Smooth muscle cell (in vitro differentiated cells): ENCODE measurements around the gene ENTPD1. TPM values are rescaled to one million over a fixed set of nuclear protein-coding genes. Genes with fewer than 3 reads are reported as not detected.
A peak's percentile ranks its signal among the peaks of the same experiment; 100 is the strongest.

Source experiments
- DNase-seq: peaks from one replicate; lab custom pipeline; 2025; ENCODE audit not compliant: unreplicated experiment; lab: John Stamatoyannopoulos, UW
- H2AFZ ChIP-seq: fragments of 200-600 bp; sonication (generic); 2 replicates; pipeline ENCODE4 v1.6.0; 2016; ENCODE audit warnings: antibody characterized with exemption, low read depth, mild to moderate bottlenecking
- H3F3A ChIP-seq: fragments of 200-600 bp; sonication (generic); 2 replicates; pipeline ENCODE4 v1.6.0; 2017; ENCODE audit warnings: antibody characterized with exemption, low read depth
- H3K27ac ChIP-seq: fragments of 200-600 bp; sonication (generic); 2 replicates; pipeline ENCODE4 v1.5.1; 2016; ENCODE audit warnings: low read depth, mild to moderate bottlenecking
- H3K27me3 ChIP-seq: fragments of 200-600 bp; sonication (generic); 2 replicates; pipeline ENCODE4 v1.6.1; 2016; ENCODE audit warnings: low read depth, mild to moderate bottlenecking
- H3K36me3 ChIP-seq: fragments of 200-600 bp; sonication (generic); 2 replicates; pipeline ENCODE4 v1.5.1; 2016; ENCODE audit warnings: low read depth
- H3K4me1 ChIP-seq: fragments of 200-600 bp; sonication (generic); 2 replicates; pipeline ENCODE4 v1.5.1; 2016; ENCODE audit warnings: low read depth
- H3K4me2 ChIP-seq: fragments of 200-600 bp; sonication (generic); 2 replicates; pipeline ENCODE4 v1.6.0; 2016; ENCODE audit warnings: mild to moderate bottlenecking
- H3K4me3 ChIP-seq: fragments of 200-600 bp; sonication (generic); 2 replicates; pipeline ENCODE4 v1.5.1; 2016; ENCODE audit warnings: mild to moderate bottlenecking
- H3K79me2 ChIP-seq: fragments of 200-600 bp; sonication (generic); 2 replicates; pipeline ENCODE4 v1.6.0; 2016; ENCODE audit warnings: low read depth, mild to moderate bottlenecking
- H3K9ac ChIP-seq: fragments of 200-600 bp; sonication (generic); 2 replicates; pipeline ENCODE4 v1.6.0; 2016; ENCODE audit warnings: low read depth
- H3K9me3 ChIP-seq: fragments of 200-600 bp; sonication (generic); replicated peaks from 2 replicates; pipeline ENCODE4 v1.5.1; 2016; ENCODE audit warnings: low read depth
- H4K20me1 ChIP-seq: fragments of 200-600 bp; sonication (generic); 2 replicates; pipeline ENCODE4 v1.6.0; 2016; ENCODE audit warnings: low read depth
- WGBS: methylation state at CpG from one replicate; pipeline ENCODE4 v1.1.7; 2016; ENCODE audit warnings: low lambda C conversion rate; 5-methylcytosine and 5-hydroxymethylcytosine counted together
- polyA plus RNA-seq: library from polyadenylated mRNA; unstranded; fragments of >200 nt; fragmentation: Nextera tagmentation; extraction: Ambion mirVana; gene quantifications from 2 replicates; pipeline ENCODE4 v1.2.1, GENCODE V29; 2016
- total RNA-seq: library from RNA; depleted of rRNA; stranded (reverse); fragments of >200 nt; gene quantifications from 2 replicates; pipeline ENCODE4 v1.2.3, GENCODE V29; 2014
- TF ChIP-seq, protein P1 (sequence below): fragments of 200-600 bp; sonication (generic); IDR thresholded peaks from 2 replicates; pipeline ENCODE4 v1.5.1; 2017; ENCODE audit warnings: borderline replicate concordance, mild to moderate bottlenecking, antibody characterized with exemption; ENCODE audit not compliant: insufficient read depth, poor library complexity, severe bottlenecking

ENTPD1 gene
- total and polyA plus RNA-seq, 2 experiments from 2014 or later = 2.7 to 5.0 TPM

GRCh38 chr10:95745501-95745900 lies 10.5 kb upstream of the ENTPD1 start:
- TF ChIP-seq, protein P1, sequence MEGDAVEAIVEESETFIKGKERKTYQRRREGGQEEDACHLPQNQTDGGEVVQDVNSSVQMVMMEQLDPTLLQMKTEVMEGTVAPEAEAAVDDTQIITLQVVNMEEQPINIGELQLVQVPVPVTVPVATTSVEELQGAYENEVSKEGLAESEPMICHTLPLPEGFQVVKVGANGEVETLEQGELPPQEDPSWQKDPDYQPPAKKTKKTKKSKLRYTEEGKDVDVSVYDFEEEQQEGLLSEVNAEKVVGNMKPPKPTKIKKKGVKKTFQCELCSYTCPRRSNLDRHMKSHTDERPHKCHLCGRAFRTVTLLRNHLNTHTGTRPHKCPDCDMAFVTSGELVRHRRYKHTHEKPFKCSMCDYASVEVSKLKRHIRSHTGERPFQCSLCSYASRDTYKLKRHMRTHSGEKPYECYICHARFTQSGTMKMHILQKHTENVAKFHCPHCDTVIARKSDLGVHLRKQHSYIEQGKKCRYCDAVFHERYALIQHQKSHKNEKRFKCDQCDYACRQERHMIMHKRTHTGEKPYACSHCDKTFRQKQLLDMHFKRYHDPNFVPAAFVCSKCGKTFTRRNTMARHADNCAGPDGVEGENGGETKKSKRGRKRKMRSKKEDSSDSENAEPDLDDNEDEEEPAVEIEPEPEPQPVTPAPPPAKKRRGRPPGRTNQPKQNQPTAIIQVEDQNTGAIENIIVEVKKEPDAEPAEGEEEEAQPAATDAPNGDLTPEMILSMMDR = no peak
- 91% methylated on average over 2 of the region's 2 CpGs for WGBS
- peaks cover 3% of the 10 kb centered on the region for H3F3A ChIP-seq

GRCh38 chr10:95748349-95748748 lies 7.6 kb upstream of the ENTPD1 start:
- DNase-seq = no peak
- Histone ChIP-seq H2AFZ (no peak overlapping the region), H3K27me3 (no peaks in the 10 kb centered on the region), H3K36me3 (no peaks in the 10 kb centered on the region), H3K9me3 (no peaks in the 10 kb centered on the region), H3K4me1 (no peaks in the 10 kb centered on the region), H3F3A (no peaks in the 10 kb centered on the region), H3K4me2 (no peak overlapping the region), H3K27ac (no peak overlapping the region), H3K9ac (no peak overlapping the region), H3K4me3 (no peak overlapping the region), H3K79me2 (no peaks in the 10 kb centered on the region), H4K20me1 (no peaks in the 10 kb centered on the region)
- TF ChIP-seq, protein P1 = no peak

More at GRCh38 chr10:95745501-95745900, 10.5 kb upstream of the ENTPD1 start:
- H3K4me2 ChIP-seq = no peak overlapping the region
- no peaks in the 10 kb centered on the region for H3K9me3 ChIP-seq
- no peaks in the 10 kb centered on the region for H3K27me3 ChIP-seq
- no peaks in the 10 kb centered on the region for H3K36me3 ChIP-seq
- H3K9ac ChIP-seq = no peak overlapping the region
- H3K4me3 ChIP-seq = no peak overlapping the region
- H2AFZ ChIP-seq = no peak overlapping the region
- DNase-seq = no peak
- no peaks in the 10 kb centered on the region for H3K79me2 ChIP-seq
- no peak overlapping the region for H3K27ac ChIP-seq
- H4K20me1 ChIP-seq = no peaks in the 10 kb centered on the region
- H3K4me1 ChIP-seq = peaks cover 17% of the 10 kb centered on the region

DNA sequence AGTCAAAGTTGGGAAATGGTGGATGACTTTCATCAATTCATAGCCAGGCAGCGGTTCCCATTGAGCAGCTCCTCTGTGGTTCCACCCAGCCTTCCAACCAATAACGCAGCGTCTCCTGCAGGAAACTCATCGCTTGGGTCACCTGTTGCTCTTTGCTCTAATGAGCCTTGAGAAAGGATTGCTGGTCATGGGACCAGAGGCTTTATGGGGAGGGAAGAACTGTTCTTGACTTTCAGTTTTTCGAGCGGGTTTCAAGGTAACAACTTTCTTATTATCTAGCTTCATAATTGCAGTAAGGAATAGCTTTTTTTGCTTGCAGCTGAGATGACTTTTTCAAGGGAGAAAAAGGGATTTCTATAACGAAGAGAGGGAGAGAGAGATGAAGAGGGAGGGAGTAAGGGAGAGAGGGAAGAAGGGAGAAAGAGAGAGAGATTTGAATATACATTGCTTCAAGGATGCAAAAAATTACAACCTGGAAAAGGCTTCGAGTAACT lies 405 bp upstream of the ENTPD1 start:
- H3K36me3 ChIP-seq = no peaks in the 10 kb centered on the region
- no peaks in the 10 kb centered on the region for H3K27me3 ChIP-seq
- peak overlapping the region; percentile 13 for H3K9ac ChIP-seq
- no peaks in the 10 kb centered on the region for H3F3A ChIP-seq
- WGBS = 51% methylated on average over 8 of the region's 8 CpGs
- H3K9me3 ChIP-seq = no peaks in the 10 kb centered on the region
- H4K20me1 ChIP-seq = no peaks in the 10 kb centered on the region
- TF ChIP-seq, protein P1 = no peak
- H3K4me2 ChIP-seq = peak overlapping the region; percentile 85
- no peak overlapping the region for H3K27ac ChIP-seq
- no peak for DNase-seq
- peak overlapping the region; percentile 47 for H3K4me3 ChIP-seq
- no peaks in the 10 kb centered on the region for H3K79me2 ChIP-seq
- H3K4me1 ChIP-seq = peaks cover 14% of the 10 kb centered on the region
- H2AFZ ChIP-seq = peak overlapping the region; percentile 92
